HG02870 (cell line): ENCODE results near the gene DIP2C.
"Not testable (repeated sequence)": the region's sequence is repeated elsewhere in the genome, so short reads cannot be mapped to it uniquely, and the experiment has no call there.

Experiments used
- ATAC-seq: cut with Tn5 transposase; IDR thresholded peaks from one replicate; pipeline ENCODE4 v1.9.1; 2021; ENCODE audit warnings: mild to moderate bottlenecking, moderate library complexity; ENCODE audit not compliant: unreplicated experiment

DIP2C gene

GRCh38 chr10:700183-700582, 10.7 kb upstream of the DIP2C start:
- ATAC-seq = not testable (repeated sequence)

DNA sequence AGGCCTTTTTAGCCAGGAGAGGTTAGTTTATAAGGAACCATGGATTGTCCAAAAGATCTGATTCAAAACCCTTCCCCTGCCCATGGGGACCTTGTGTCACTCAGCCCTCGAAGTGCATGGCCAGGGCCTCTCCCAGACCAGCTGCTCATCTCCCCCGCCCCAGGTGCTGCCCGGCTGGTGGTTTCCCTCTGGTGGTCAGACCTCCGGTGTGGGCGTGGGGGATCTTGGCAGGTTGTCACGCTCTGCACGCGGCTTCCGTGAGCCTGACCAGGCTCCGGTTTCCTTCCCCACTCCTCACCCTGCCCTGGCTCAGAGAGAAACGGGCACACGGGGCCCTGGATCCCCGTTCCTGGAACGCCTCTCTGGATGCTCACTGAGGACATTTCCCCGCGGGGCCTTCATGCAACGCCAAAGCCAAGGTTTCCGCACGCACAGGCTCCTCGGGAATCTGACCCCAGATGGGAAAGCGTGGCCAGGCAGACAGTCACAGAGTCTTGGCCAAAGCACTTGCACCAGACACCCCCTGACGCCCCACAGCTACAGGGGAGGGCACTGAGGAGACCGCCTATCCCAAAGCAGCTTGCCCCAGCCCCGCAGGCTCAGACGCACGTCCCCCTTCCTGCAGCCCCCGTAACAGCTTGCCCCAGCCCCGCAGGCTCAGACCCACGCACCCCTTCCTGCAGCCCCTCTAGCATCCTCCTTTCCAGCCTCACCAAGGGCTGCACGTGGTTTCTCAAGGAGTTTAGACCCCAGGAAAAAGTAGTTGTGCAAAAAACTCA, 7.8 kb upstream of the DIP2C start:
- ATAC-seq = no peak

- no peak for ATAC-seq
Measured at GRCh38 chr10:695396-695795, 5.9 kb upstream of the DIP2C start.

- ATAC-seq = no peak
Measured at GRCh38 chr10:693506-693905, 4.0 kb upstream of the DIP2C start.

GRCh38 chr10:692682-693351, 3.3 kb upstream of the DIP2C start:
- ATAC-seq = no peak

GRCh38 chr10:691216-691615, 1.7 kb upstream of the DIP2C start:
- no peak for ATAC-seq

DNA sequence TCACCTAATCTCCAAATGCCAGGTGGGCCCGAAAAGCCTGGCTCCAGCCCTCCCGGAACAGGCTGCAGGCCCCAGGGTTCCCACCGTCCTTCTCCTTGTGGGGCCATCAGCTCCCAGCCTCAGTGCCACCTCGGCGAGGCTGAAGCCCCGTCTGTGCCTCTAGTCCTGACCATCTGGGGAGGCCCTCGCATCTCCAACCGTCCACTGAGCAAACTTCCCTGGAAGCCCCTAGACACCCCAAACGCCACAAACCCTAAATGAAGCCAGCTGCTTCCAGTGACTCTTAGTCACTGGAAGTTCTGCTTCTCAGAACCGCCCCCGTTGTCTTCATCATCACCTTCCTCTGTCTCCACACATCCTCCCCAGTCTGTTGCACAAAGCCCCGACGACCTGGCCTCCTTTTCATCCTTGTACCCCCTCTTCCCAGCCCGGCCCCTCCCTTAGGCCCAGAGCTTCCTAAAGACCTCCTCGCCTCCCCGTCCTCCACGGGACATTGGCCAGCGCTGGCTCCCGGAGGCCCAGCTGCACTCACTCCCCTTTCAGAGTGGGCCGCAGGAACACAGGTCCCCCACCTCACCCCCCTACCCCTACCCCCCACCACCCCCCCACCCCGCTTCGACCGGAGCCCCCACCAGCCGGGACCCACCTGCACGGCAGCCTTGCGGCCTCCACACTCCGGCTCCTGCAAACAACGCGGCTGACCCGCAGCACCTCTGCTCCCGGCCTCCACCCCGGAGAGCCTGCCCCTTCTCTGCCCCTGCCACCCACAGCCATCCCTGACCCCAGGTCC, 1.1 kb upstream of the DIP2C start:
- no peak for ATAC-seq

DNA sequence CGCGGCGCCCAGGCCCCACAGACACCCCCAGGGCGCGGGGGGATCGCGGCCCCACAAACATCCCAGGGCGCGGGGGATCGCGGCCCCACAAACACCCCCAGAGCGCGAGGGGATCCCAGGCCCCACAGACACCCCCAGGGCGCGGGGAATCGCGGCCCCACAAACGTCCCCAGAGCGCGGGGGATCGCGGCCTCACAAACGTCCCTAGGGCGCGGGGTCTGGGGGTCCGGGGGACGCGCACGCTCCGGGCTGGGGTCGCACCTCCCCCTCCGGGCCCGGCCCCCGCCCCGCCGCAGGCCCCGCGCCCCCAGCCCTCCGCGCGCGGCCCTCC, 382 bp downstream of the DIP2C start:
- ATAC-seq = no peak

- ATAC-seq = no peak
Measured at GRCh38 chr10:688312-689120, 952 bp downstream of the DIP2C start.

GRCh38 chr10:687583-688311, 1.7 kb downstream of the DIP2C start:
- ATAC-seq = no peak

DNA sequence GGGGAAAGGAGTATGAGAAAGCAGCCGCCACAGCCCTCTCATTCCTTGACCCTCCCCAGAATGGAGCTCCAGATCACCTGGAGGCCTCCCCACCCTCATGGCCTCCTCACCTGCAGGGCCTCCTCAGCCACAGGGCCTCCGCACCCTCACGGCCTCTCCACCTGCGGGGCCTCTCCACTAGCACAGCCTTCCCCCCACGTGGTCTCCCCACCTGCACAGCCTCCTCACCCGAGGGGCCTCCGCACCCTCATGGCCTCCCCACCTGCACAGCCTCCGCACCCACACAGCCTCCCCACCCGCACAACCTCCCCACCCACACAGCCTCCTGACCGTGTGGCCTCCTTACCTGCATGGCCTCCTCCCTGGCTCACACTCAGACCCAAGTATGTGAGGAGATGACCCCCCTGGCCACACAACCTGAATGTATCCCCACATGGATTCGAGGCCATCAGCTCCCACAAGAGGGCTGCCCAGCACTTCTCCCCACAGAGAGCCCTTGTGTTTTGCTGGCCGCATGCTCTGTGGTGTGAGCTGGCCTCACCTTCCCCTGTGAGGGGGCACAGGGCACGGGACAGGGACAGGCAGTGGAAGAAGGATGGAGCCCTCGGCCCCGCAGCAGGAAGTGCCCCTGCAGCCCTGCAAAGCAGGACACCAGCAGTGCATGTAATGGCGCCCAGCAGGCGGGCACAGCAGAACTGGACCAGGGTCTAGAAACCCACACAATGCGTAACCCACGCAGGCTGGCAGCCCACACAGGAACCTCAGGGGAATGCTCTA, 3.1 kb downstream of the DIP2C start:
- no peak for ATAC-seq

DNA sequence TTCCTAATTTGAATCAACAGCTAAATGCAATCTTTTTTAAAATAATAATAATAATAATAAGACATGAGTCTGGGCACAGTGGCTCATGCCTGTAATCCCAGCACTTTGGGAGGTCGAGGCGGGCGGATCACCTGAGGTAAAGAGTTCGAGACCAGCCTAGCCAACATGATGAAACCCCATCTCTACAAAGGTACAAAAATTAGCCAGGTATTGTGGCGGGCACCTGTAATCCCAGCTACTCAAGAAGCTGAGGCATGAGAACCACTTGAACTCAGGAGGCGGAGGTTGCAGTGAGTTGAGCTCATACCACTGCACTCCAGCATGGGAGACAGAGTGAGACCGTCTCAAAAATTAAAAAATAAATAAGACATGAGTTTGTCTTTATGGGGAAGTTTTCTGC, 3.9 kb downstream of the DIP2C start:
- no peak for ATAC-seq

DNA sequence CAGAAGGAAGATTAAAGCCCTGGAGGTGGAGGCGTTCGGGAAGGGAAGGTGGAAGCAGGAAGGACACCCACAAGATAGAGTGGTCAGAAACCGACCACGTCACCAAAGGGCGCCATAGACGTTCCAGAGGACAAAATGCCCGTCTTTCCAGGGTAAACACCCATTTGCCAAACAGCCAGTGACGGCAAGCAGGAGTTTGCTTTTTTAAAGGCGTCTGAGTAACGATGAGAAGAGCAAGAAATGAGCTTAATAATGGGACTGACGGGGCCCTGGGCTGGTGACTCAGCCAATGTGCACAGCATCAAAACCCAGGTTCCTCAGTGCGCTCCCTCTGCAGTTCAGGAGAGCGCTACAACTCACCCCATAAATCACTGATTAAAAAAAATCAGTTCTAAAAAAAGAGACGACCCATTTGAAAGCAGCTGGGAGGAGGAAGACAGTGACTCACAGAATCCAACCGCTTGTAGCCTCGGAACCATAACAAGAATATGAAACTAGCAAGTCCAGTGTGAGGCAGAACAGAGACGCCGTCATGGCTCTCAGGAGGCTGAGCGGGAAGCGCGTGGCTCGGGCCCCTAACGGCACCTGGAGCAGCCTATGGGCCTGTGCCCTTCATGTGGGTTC, 5.9 kb downstream of the DIP2C start:
- ATAC-seq = no peak

DNA sequence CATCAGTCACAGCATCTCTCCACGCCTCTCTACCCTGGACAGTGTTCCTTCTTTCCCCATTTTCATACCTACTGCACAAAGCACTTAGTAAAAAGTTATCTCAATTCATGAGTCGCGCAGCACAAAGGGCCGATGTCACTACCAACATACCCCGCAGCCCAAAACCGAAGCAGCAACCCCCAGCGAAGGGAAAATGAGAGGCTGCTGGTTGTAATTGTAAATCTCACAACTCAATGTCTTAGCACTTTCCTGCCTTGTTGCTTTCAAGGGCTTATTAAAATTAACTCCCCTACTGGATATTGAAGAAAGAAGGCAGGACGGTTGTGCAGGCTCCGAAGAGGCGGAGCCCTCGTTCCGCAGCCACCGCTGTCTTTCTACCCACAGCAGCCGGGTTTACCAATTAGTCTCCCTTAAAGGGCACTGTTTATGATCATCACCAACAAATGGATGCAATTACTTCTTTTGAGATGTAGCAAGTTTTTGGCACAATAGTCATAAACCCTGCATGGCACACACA, 6.5 kb downstream of the DIP2C start:
- no peak for ATAC-seq

DNA sequence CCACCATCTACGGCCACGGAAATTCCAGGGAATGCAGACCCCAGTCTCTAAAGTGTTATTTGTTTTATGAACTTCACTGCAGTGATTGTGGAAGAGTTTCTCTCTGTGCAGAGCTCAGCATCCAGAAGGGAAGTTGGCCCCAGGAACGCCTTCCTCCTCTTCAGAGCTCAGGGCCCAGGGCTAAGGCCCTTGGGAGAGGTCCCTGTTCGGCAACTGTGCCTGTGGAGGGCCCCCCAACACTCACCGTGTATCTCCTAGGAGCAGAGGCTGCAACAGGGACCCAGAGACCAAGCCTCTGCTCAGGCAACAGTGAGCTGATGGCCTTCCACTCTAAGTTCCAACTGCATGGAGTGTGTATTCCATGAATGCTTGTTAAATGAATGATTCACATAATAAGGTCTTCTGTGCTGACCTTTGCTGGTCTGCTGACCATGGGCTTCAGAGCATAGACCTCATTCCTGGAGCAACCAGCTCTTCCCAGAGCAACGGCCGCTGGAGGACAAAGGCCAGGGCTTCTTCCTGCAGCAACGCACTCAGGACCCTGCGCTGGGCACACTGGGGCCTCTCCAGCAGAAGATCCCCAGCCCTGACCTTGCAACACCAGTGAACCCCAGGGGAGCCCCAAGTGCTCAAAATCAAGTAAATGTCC, 7.7 kb downstream of the DIP2C start:
- ATAC-seq = no peak

DNA sequence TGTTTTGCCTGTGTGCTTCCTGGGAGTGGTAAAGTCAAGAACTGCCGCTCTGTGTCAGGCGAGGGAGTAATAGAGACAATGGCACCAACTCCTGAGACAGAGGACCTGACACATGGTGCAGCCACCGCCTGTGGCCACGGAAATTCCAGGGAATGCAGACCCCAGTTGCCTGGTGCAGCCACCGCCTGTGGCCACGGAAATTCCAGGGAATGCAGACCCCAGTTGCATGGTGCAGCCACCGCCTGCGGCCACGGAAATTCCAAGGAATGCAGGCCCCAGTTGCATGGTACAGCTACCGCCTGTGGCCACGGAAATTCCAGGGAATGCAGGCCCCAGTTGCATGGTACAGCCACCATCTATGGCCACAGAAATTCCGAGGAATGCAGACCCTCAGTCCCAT, 8.7 kb downstream of the DIP2C start:
- ATAC-seq = no peak

DNA sequence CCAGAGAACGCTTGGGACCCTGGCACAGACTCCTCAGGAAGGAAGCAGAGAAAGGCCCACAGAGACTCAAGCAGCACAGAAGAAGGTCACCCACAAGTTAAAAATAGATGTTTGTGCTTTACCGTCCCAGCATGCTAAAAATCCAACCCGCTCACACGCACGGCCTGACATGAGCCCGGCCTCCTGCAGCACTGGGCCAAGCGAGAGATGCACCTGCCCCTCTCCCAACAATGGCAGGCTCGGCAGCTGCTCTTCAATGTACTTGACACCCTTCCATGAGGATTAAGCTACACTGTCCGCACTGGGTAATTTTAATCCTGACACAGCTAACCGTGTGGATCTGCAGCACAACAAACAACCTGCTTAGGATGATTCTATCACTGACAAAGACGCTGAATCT, 9.3 kb downstream of the DIP2C start:
- no peak for ATAC-seq

DNA sequence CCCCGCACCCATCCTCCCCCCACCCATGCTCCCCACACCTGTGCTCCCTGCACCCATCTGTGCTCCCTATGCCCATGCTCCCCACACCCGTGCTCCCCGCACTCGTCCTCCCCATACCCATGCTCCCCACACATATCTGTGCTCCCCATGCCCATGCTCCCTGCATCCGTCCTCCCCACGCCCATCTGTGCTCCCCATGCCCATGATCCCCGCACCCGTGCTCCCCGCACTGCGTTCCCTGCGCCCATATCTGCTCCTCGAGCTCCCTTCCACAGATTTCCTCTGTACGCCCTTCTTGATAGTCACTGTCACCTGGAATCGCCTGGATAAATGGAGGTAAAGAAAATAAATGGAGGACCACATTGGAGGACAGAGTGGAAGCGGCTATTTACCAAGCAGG, 9.9 kb downstream of the DIP2C start:
- ATAC-seq = no peak

GRCh38 chr10:678662-679005, 10.8 kb downstream of the DIP2C start:
- ATAC-seq = not testable (repeated sequence)
